Stimulated activated effector memory CD8-positive, alpha-beta T cell treated with anti-CD3 and anti-CD28 coated beads, Interleukin-12 subunit alpha, Interleukin-12 subunit beta, amount 100 ng/mL, for 72 hours (primary cell): ENCODE results near the gene IFI27.

Experiments used
- ATAC-seq: fragments of 150-1000 bp; cut with Tn5 transposase; 2 replicates; pipeline ENCODE4 v1.10.0; 2021
- DNase-seq, 2 donors: peaks; one replicate each; pipeline ENCODE4 v3.0.0; 2021 to 2022; ENCODE audit warnings: low spot score in 2 of 2
- H3K27ac Mint-ChIP-seq: one replicate; pipeline ENCODE4 v1.8.0; 2022; ENCODE audit warnings: mild to moderate bottlenecking, mixed read lengths
- H3K36me3 Mint-ChIP-seq: one replicate; pipeline ENCODE4 v1.8.0; 2022; ENCODE audit warnings: mild to moderate bottlenecking, mixed read lengths
- H3K4me1 Mint-ChIP-seq: one replicate; pipeline ENCODE4 v1.8.0; 2022; ENCODE audit warnings: mixed read lengths
- H3K4me3 Mint-ChIP-seq: one replicate; pipeline ENCODE4 v1.8.0; 2022; ENCODE audit warnings: mild to moderate bottlenecking, mixed read lengths
- H3K9me3 Mint-ChIP-seq: one replicate; pipeline ENCODE4 v1.8.0; 2022; ENCODE audit warnings: mixed read lengths

IFI27 gene

DNA sequence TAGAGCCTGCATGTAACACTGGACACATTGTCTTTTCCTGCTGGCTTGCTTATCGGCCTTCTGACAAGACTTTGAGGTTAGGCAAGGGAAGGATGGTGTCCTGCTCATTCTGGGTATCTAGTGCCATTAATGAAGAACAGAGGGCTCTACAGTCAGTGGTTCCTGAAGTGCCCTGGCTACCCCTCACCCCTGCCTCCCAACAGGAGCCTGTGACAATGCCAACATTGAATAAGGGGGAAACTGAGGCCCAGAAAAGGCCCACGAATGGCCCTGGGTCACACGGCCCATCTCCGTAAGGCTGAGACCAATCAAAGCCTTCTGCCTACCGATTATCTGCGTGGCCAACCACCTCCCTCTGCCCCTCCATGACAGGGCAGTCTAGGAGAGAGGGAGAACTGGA, 16.8 kb downstream of the IFI27 start:
- ATAC-seq (no peak), DNase-seq (no peak)
- H3K4me1 Mint-ChIP-seq, result peaks cover 20% of the 10 kb centered on the region
- H3K27ac Mint-ChIP-seq, result peak overlapping the region; percentile 58
- no peak overlapping the region for H3K4me3 Mint-ChIP-seq
- H3K9me3 Mint-ChIP-seq, result no peaks in the 10 kb centered on the region
- H3K36me3 Mint-ChIP-seq, result no peaks in the 10 kb centered on the region

DNA sequence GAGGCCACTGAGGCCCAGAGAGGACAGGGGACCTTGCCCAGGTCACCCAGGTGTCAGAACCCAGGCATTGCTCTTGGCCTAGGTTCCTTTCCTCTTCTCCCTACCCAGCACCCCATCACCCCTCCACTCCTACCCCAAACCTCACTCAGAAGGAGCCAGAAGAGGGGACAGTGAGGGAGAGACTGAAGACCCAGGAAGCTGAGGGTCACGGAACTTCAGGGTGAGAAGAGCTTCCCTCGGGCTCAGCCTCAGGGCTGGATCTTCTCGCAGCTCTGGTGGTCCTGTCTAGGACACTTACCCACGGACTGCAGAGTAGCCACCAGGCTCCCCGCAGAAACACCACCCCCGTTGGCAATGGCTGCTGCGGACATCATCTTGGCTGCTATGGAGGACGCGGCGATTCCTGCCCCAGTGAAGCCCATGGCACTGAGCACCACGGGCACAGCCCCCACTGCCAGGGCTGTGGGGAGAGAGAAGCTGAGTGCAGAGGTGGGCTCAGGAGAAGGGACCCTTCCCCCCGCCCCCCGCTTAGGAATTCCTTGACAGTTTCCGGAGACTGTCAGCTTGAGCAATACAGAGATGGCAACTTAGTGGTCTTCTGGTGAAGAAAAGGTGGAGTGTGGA, 17.8 kb downstream of the IFI27 start:
- ATAC-seq, result no peak
- Mint-ChIP-seq H3K36me3 (no peaks in the 10 kb centered on the region), H3K9me3 (no peaks in the 10 kb centered on the region), H3K4me1 (peaks cover 20% of the 10 kb centered on the region), H3K4me3 (peak overlapping the region; percentile 91), H3K27ac (peak overlapping the region; percentile 91)
- no peak for DNase-seq

DNA sequence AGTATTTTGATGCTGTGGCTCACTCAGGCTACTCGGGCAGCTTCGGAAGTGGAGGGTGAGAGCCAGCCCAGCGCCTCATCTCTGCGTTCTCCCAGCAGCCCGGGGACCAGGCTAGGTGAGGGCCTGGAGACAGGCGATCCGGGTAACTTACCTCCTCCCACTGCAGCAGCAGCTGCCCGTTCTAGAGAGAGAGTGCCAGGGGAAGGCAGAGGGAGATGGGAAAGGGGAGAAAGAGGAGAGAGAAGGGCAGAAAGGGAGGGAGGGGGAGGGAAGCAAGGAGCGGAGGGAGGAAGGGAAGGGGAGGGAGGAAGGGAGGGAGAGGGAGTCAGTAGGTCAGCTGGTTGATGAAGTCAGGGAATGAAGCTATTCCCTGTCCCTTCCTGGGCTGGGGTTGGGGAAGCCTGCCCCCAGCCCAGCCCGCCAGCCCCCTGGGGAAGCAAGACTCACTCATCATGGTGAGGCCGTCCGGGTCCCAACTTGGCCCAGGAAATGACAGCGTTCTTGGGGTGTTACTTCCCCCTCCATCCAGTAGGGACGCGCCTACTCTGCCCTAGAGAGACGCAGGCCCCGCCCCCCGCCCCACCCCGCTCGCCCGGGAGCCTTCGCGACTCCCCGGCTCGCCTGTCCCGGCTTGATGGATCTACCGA, 18.7 kb downstream of the IFI27 start, which contains the start of gene IFI27L2:
Gene IFI27L2, minus strand, starts transcription at position 494 of the 647 bp plus-strand sequence. Its CDS starts 40 bp downstream, at position 454.
- ATAC-seq, result peak; percentile 96
- Mint-ChIP-seq H3K4me3 (peak within 1 kb of the TSS; percentile 91), H3K27ac (peak within 1 kb of the TSS; percentile 91), H3K9me3 (no peaks in the 10 kb centered on the region), H3K36me3 (no peaks in the 10 kb centered on the region), H3K4me1 (peaks cover 20% of the 10 kb centered on the region)
- peak; percentile 30 to 75 for DNase-seq

DNA sequence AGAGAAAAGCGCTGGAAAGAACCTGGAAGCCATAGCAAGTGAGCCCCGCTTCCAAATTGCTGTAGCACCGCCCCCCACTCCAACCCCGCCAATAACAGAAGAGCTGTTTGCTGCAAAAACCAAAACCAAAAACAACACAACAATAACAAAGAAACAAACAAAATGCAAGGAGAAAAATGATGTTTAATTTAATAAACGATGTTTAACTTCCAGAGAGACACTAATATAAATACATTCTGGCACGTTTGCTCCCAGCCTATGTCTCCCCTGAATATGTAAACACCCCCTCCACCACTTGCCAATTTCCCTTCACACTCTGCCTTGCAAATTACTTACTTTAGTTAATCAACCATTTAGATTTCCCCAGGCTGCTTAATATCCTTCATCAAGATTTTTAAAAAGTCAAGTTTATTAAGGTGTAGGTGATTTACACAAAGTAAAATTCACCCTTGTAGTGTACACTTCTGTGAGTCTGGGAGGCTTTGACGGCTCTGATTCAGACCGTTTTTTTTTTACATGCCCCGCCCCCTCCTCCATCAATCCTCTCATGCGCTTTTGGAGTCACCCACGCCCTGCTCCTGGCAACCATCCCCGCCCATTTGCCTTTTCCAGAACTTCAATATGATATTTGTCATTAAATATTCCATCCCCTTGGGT, 19.4 kb downstream of the IFI27 start:
- no peaks in the 10 kb centered on the region for H3K9me3 Mint-ChIP-seq
- peaks cover 20% of the 10 kb centered on the region for H3K4me1 Mint-ChIP-seq
- DNase-seq, result peak in 1 of 2 donors; percentile 64
- H3K36me3 Mint-ChIP-seq, result no peaks in the 10 kb centered on the region
- ATAC-seq, result peak; percentile 47
- H3K27ac Mint-ChIP-seq, result peak overlapping the region; percentile 91
- peak overlapping the region; percentile 91 for H3K4me3 Mint-ChIP-seq

GRCh38 chr14:94132285-94132887, 21.9 kb downstream of the IFI27 start:
- peak; percentile 41 to 75 for DNase-seq
- no peaks in the 10 kb centered on the region for H3K36me3 Mint-ChIP-seq
- peaks cover 6% of the 10 kb centered on the region for H3K9me3 Mint-ChIP-seq
- peak; percentile 44 for ATAC-seq
- no peak overlapping the region for H3K4me3 Mint-ChIP-seq
- no peak overlapping the region for H3K27ac Mint-ChIP-seq
- H3K4me1 Mint-ChIP-seq, result peaks cover 20% of the 10 kb centered on the region

DNA sequence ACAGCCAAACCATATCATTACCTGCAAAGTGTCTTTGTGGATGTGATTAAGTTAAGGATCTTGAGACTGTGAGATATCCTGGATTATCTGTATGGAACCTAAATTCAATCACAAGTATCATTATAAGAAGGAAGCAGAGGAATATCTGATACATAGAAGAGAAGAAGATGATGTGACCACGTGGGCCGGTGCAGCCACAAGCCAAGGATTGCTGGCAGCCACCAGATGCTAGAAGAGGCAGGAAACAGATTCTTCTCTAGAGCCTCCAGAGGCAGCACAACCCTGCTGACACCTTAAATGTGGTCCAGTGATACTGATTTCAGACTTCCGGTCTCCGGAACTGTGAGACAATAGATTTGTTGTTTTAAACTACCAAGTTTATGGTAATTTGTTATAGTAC, 24.9 kb downstream of the IFI27 start:
- Mint-ChIP-seq H3K4me1 (peaks cover under 1% of the 10 kb centered on the region), H3K9me3 (peaks cover 6% of the 10 kb centered on the region), H3K27ac (no peak overlapping the region), H3K4me3 (no peak overlapping the region), H3K36me3 (no peaks in the 10 kb centered on the region)
- DNase-seq, result no peak
- no peak for ATAC-seq

DNA sequence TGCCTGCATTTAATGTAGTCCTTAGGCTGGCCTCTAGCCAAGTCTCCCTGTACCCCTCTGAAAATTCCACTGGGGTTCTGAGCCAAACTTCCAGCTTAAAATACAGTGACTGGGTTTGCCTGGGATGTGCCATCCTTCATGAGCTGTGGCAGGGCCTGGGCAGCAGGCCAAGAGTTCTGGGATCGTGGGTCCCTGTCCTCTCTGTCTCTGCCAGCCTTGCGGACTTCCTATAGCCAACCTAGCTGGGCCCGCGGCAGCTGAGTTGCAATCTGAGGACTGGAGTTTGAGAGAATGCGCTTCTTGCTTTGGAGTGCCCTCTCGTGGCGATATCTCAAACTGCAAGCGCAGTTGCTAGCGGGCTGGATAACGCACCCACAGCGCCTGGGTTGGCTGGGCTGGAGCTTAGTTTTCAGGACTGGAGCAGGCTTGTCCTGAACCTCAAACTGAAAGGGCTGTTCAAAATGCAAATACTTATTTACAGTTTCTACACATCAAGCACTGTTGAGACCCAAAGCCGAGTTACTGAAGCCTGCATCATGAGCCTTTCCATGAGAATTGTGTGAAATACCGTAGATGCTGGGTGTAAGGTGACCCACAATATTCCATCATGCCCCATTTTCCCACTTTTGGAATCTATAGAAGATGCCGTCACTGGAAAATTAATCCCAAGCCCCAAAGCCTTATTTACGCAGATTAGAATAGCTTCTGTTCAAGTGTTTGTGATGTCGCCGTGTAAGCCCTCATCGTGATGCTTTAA, 26.2 kb downstream of the IFI27 start:
- H3K9me3 Mint-ChIP-seq, result peaks cover 6% of the 10 kb centered on the region
- H3K36me3 Mint-ChIP-seq, result no peaks in the 10 kb centered on the region
- no peaks in the 10 kb centered on the region for H3K4me1 Mint-ChIP-seq
- ATAC-seq, result peak; percentile 93
- no peak overlapping the region for H3K27ac Mint-ChIP-seq
- no peak overlapping the region for H3K4me3 Mint-ChIP-seq
- DNase-seq, result peak; percentile 90 to 93

DNA sequence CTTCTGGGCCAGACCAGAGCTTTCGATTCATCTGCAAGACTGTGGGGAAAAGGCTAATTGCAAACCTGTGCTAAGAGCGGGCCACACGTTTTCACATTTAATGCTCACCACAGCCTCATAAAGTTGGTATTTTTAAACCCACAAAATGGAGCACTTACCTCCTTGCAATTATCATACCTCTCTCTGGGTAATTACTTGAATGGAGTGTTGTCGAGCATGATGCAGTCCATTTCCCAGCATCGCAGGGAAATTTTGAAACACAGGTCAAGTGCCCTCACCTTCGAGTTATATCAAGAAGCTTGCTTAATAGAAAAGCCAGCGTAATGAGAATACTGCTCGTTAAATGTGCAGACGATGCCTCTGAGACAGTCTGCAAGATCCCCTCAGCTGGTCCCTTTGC, 27.7 kb downstream of the IFI27 start:
- Mint-ChIP-seq H3K9me3 (peaks cover 6% of the 10 kb centered on the region), H3K27ac (no peak overlapping the region), H3K4me3 (no peak overlapping the region), H3K4me1 (no peaks in the 10 kb centered on the region), H3K36me3 (no peaks in the 10 kb centered on the region)
- DNase-seq, result no peak
- no peak for ATAC-seq

DNA sequence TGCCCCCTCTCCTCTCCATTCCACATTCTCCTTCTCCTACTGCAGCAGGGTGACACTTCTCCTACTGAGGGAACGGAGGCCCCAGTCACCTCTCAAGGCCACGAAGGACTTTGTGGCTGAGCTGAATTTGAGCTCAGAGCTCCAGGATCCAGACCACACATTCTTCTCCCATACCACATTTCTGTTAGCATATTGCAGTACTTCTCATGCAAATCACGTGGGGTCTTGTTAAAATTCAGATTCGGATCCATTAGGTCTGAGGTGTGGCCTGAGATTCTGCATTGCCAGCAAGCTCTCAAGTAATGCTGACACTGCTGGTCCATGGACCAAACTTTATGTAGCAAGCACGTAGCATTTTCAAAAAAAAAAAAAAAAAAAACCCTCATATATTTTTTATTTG, 28.5 kb downstream of the IFI27 start:
- no peak overlapping the region for H3K4me3 Mint-ChIP-seq
- peaks cover 6% of the 10 kb centered on the region for H3K9me3 Mint-ChIP-seq
- no peak for DNase-seq
- no peak overlapping the region for H3K27ac Mint-ChIP-seq
- no peaks in the 10 kb centered on the region for H3K4me1 Mint-ChIP-seq
- ATAC-seq, result no peak
- no peaks in the 10 kb centered on the region for H3K36me3 Mint-ChIP-seq

GRCh38 chr14:94139421-94139820, 28.9 kb downstream of the IFI27 start:
- no peak for DNase-seq
- H3K9me3 Mint-ChIP-seq, result peaks cover 6% of the 10 kb centered on the region
- no peak for ATAC-seq

DNA sequence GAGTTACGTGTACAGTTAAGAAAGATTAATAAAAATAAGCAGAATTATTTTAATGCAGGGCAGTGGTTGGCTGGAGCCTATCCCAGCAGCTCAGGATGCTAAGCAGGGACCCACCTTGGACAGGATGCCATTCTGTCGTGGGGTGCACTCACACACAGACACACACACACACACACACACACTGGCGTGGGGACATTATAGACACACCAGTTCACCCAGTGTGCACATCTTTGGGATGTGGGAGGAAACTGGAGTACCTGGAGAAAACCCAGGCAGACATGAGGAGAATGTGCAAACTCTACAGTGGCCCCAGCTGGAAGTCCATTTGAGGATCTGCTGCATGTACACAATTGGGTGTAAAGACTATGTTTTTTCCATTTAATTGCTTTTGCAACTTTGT, 31.7 kb downstream of the IFI27 start:
- Mint-ChIP-seq H3K36me3 (no peaks in the 10 kb centered on the region), H3K27ac (no peak overlapping the region), H3K9me3 (no peaks in the 10 kb centered on the region), H3K4me3 (no peak overlapping the region), H3K4me1 (peaks cover 12% of the 10 kb centered on the region)
- DNase-seq (no peak), ATAC-seq (no peak)

More at GRCh38 chr14:94139421-94139820, 28.9 kb downstream of the IFI27 start:
- Mint-ChIP-seq H3K4me3 (no peak overlapping the region), H3K27ac (no peak overlapping the region), H3K36me3 (no peaks in the 10 kb centered on the region), H3K4me1 (no peaks in the 10 kb centered on the region)

DNA sequence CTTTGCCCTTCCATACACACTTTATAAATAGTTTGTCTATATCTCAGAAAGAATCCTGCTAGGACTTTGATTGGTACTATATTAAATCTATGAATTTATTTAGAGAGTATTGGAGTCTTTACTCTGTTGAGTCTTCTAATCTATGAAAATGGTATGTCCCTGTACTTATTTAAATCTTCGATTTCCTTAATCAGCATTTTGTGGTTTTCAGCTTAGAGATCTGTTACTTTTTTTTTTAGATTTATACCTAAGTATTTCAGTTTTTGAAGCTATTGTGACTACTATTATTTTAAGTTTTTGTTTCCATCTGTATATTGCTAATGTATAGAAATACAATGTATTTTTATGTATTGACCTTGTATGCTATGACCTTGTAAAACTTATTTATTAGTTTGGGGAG, 32.3 kb downstream of the IFI27 start:
- Mint-ChIP-seq H3K4me1 (peaks cover 15% of the 10 kb centered on the region), H3K9me3 (no peaks in the 10 kb centered on the region), H3K27ac (no peak overlapping the region), H3K4me3 (no peak overlapping the region), H3K36me3 (no peaks in the 10 kb centered on the region)
- ATAC-seq (no peak), DNase-seq (no peak)

GRCh38 chr14:94143239-94143638, 32.7 kb downstream of the IFI27 start:
- Mint-ChIP-seq H3K36me3 (no peaks in the 10 kb centered on the region), H3K4me1 (peaks cover 15% of the 10 kb centered on the region), H3K9me3 (no peaks in the 10 kb centered on the region), H3K27ac (no peak overlapping the region), H3K4me3 (no peak overlapping the region)
- DNase-seq, result peak in 1 of 2 donors; percentile 46
- no peak for ATAC-seq

- Mint-ChIP-seq H3K36me3 (no peaks in the 10 kb centered on the region), H3K9me3 (no peaks in the 10 kb centered on the region), H3K4me1 (peaks cover 15% of the 10 kb centered on the region), H3K4me3 (no peak overlapping the region), H3K27ac (no peak overlapping the region)
- ATAC-seq (no peak), DNase-seq (peak in 1 of 2 donors; percentile 30)
Measured at GRCh38 chr14:94143711-94144110, 33.2 kb downstream of the IFI27 start.

DNA sequence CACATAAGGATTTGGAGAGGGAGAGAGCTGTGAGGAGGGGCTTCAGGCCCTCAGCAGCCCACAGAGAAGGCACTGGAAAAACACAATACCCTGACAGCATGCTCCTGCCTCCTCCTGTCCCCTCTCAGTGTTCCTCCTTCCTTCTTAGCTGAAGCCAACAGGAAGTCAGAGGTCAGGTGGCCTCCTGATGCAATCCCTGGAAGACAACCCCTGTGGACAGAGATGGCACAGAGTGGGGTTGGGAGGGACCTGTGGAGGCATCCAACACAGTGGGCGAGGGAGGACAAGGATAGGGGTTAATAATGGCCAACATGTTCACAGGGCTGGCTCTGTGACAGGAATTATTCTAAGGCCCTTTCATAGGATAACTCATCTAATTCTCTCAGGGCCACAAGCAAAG, 34.2 kb downstream of the IFI27 start:
- no peak for ATAC-seq

More for the DNA sequence above, 34.2 kb downstream of the IFI27 start:
- Mint-ChIP-seq H3K27ac (no peak overlapping the region), H3K9me3 (no peaks in the 10 kb centered on the region), H3K36me3 (no peaks in the 10 kb centered on the region), H3K4me3 (no peak overlapping the region), H3K4me1 (peaks cover 15% of the 10 kb centered on the region)
- DNase-seq, result no peak
